Activated T-cell treated with anti-CD3 and anti-CD28 coated beads, Interleukin-2, amount 50 U/mL, for 24 hours (primary cell): Measurements from ENCODE around the gene TMC6.
"Not testable (repeated sequence)": the region's sequence is repeated elsewhere in the genome, so short reads cannot be mapped to it uniquely, and the experiment has no call there.

Experiments used
- DNase-seq: peaks from one replicate; pipeline ENCODE4 v3.0.0-alpha.2; 2020
- H3K27ac Mint-ChIP-seq: 2 replicates; pipeline ENCODE4 v1.8.0; 2020; ENCODE audit warnings: mild to moderate bottlenecking, mixed read lengths
- H3K27me3 Mint-ChIP-seq: 2 replicates; pipeline ENCODE4 v1.8.0; 2020; ENCODE audit warnings: mixed read lengths
- H3K36me3 Mint-ChIP-seq: 2 replicates; pipeline ENCODE4 v1.8.0; 2020; ENCODE audit warnings: low read depth, mixed read lengths
- H3K4me1 Mint-ChIP-seq: 2 replicates; pipeline ENCODE4 v1.8.0; 2020; ENCODE audit warnings: low read depth, mixed read lengths
- H3K4me3 Mint-ChIP-seq: 2 replicates; pipeline ENCODE4 v1.8.0; 2020; ENCODE audit warnings: mild to moderate bottlenecking, moderate library complexity, mixed read lengths
- H3K9me3 Mint-ChIP-seq: 2 replicates; pipeline ENCODE4 v1.8.0; 2020; ENCODE audit warnings: mixed read lengths

Gene TMC6

GRCh38 chr17:78082355-78082872, 46.1 kb downstream of the TMC6 start:
- H3K36me3 Mint-ChIP-seq = peaks cover 79% of the 10 kb centered on the region
- not testable (repeated sequence) for H3K4me3 Mint-ChIP-seq, H3K27ac Mint-ChIP-seq, H3K9me3 Mint-ChIP-seq, H3K4me1 Mint-ChIP-seq, H3K27me3 Mint-ChIP-seq, DNase-seq

- DNase-seq = no peak
- Mint-ChIP-seq H3K9me3 (no peaks in the 10 kb centered on the region), H3K27ac (no peak overlapping the region), H3K36me3 (peaks cover 80% of the 10 kb centered on the region), H3K4me3 (no peak overlapping the region), H3K4me1 (peaks cover 2% of the 10 kb centered on the region), H3K27me3 (no peaks in the 10 kb centered on the region)
These were observed 47.0 kb downstream of the TMC6 start for GRCh38 chr17:78081551-78081950.

- Mint-ChIP-seq H3K9me3 (no peaks in the 10 kb centered on the region), H3K36me3 (peaks cover 84% of the 10 kb centered on the region), H3K4me3 (no peak overlapping the region), H3K4me1 (no peaks in the 10 kb centered on the region), H3K27me3 (no peaks in the 10 kb centered on the region), H3K27ac (peak overlapping the region; percentile 37)
- DNase-seq = no peak
These were observed 49.3 kb downstream of the TMC6 start for GRCh38 chr17:78079253-78079652.

DNA sequence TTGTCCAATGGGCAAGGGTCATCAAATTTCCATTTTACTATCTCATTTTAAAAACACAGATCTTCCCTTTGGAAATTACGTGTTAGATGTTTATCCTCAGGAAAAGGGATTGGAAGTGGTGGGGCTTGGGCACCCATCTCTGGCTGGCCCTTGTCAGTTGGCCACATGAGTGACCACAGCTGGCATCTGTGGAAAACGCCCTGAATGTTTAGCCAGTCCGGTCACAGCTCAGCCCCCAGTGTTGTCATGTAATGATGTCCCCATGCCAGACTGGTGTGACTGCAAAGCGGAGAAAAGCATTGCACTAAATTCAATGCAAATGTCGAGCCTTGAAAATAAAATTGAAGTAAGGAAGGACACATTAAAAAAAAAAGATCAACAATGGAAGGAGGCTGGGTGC, 53.0 kb downstream of the TMC6 start:
- Mint-ChIP-seq H3K4me3 (no peak overlapping the region), H3K36me3 (peaks cover 91% of the 10 kb centered on the region), H3K9me3 (no peaks in the 10 kb centered on the region), H3K4me1 (no peaks in the 10 kb centered on the region), H3K27ac (peak overlapping the region; percentile 16), H3K27me3 (no peaks in the 10 kb centered on the region)
- no peak for DNase-seq

- no peaks in the 10 kb centered on the region for H3K4me1 Mint-ChIP-seq
- H3K27ac Mint-ChIP-seq = no peak overlapping the region
- no peaks in the 10 kb centered on the region for H3K27me3 Mint-ChIP-seq
- H3K4me3 Mint-ChIP-seq = no peak overlapping the region
- H3K9me3 Mint-ChIP-seq = no peaks in the 10 kb centered on the region
- no peak for DNase-seq
- peaks cover 95% of the 10 kb centered on the region for H3K36me3 Mint-ChIP-seq
These were observed 53.5 kb downstream of the TMC6 start for GRCh38 chr17:78075011-78075410.

- H3K27ac Mint-ChIP-seq = peak overlapping the region; percentile 52
These were observed 55.6 kb downstream of the TMC6 start for GRCh38 chr17:78072961-78073360.

DNA sequence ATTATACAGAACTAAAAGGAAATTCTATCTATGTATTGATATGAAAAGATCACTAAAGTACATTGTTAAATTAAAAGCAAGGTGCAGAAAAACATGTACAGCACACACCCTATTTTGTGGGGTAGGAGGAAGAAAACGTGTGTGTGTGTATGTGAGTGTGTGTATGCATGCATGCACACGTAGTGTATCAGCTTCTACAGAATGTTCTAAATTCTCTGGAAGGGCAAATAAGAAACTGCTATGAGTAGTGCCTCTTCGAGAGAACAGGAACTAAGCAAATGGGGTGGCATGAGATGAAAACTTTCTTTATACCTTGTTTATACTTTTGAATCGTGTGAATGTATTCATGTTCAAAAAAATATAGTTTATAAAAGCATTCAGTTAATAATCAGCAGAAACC, 58.9 kb downstream of the TMC6 start:
- Mint-ChIP-seq H3K9me3 (no peaks in the 10 kb centered on the region), H3K27ac (peak overlapping the region; percentile 27), H3K36me3 (peaks cover 81% of the 10 kb centered on the region), H3K27me3 (no peaks in the 10 kb centered on the region), H3K4me1 (peaks cover 1% of the 10 kb centered on the region), H3K4me3 (no peak overlapping the region)
- no peak for DNase-seq

More at GRCh38 chr17:78072961-78073360, 55.6 kb downstream of the TMC6 start:
- H3K36me3 Mint-ChIP-seq = peaks cover 89% of the 10 kb centered on the region
- no peaks in the 10 kb centered on the region for H3K9me3 Mint-ChIP-seq
- H3K4me3 Mint-ChIP-seq = no peak overlapping the region
- no peaks in the 10 kb centered on the region for H3K27me3 Mint-ChIP-seq
- no peaks in the 10 kb centered on the region for H3K4me1 Mint-ChIP-seq
- DNase-seq = no peak

- H3K4me1 Mint-ChIP-seq = peaks cover 15% of the 10 kb centered on the region
- DNase-seq, H3K4me3 Mint-ChIP-seq, H3K9me3 Mint-ChIP-seq, H3K27me3 Mint-ChIP-seq: not testable (repeated sequence)
- peak overlapping the region; percentile 7 for H3K27ac Mint-ChIP-seq
- H3K36me3 Mint-ChIP-seq = peaks cover 59% of the 10 kb centered on the region
These were observed 61.6 kb downstream of the TMC6 start for GRCh38 chr17:78066976-78067375.

GRCh38 chr17:78064708-78065107, 63.8 kb downstream of the TMC6 start:
- no peaks in the 10 kb centered on the region for H3K27me3 Mint-ChIP-seq
- no peaks in the 10 kb centered on the region for H3K9me3 Mint-ChIP-seq
- no peak for DNase-seq
- peaks cover 27% of the 10 kb centered on the region for H3K4me1 Mint-ChIP-seq
- peaks cover 41% of the 10 kb centered on the region for H3K36me3 Mint-ChIP-seq
- peak overlapping the region; percentile 12 for H3K27ac Mint-ChIP-seq
- H3K4me3 Mint-ChIP-seq = no peak overlapping the region

DNA sequence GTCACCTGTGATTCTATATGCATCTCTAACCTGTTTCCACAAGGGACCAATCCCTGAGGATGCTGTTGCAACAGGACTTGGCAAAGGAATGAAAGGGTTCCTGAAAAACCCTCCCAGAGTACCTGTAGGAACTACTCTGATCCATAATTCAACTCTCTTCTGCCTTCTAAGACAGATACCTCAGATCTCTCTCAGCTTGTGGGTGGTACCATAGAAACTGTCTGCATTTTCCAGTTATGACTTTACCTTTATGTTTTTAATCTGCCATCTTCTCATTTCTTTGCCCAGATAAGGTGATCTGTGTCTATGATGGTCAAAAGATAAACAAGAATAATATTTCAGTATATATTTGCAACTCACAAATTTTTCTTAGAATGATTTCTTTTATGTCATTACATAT, 65.1 kb downstream of the TMC6 start:
- no peaks in the 10 kb centered on the region for H3K9me3 Mint-ChIP-seq
- no peak overlapping the region for H3K4me3 Mint-ChIP-seq
- peaks cover 34% of the 10 kb centered on the region for H3K36me3 Mint-ChIP-seq
- H3K27ac Mint-ChIP-seq = peak overlapping the region; percentile 71
- DNase-seq = no peak
- peaks cover 33% of the 10 kb centered on the region for H3K4me1 Mint-ChIP-seq
- no peaks in the 10 kb centered on the region for H3K27me3 Mint-ChIP-seq

DNA sequence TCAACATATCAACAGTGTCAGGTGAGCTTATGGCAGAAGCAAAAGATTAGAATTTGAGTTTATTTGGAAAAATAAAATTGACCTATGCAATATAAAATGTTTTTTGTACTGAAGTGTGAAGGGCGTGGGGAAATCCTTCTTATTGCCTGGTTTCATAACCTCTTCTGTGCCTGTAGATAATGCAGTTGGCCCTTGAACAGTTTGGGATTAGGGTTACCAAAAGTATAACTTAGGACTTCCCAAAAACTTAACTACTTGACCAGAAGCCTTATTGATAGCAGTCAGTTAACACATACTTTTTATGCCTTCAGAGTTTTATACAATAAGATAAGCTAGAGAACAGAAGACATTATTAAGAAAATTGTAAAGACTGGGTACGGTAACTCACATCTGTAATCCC, 66.0 kb downstream of the TMC6 start:
- H3K36me3 Mint-ChIP-seq = peaks cover 27% of the 10 kb centered on the region
- no peak for DNase-seq
- peaks cover 39% of the 10 kb centered on the region for H3K4me1 Mint-ChIP-seq
- H3K4me3 Mint-ChIP-seq = no peak overlapping the region
- no peaks in the 10 kb centered on the region for H3K9me3 Mint-ChIP-seq
- peak overlapping the region; percentile 5 for H3K27ac Mint-ChIP-seq
- H3K27me3 Mint-ChIP-seq = no peaks in the 10 kb centered on the region
